Parathyroid adenoma (tissue), 2 donors: ENCODE measurements around the gene KLHL28.

Source experiments
- H2AFZ ChIP-seq: fragments of 300-600 bp; sonication (generic); one replicate; pipeline ENCODE4 v1.7.0; 2017; ENCODE audit warnings: antibody characterized with exemption, mild to moderate bottlenecking
- H3K27ac ChIP-seq: fragments of 300-600 bp; sonication (generic); one replicate; pipeline ENCODE4 v1.7.0; 2017
- H3K27me3 ChIP-seq: fragments of 300-600 bp; sonication (generic); one replicate; pipeline ENCODE4 v1.7.0; 2017; ENCODE audit warnings: low read length; ENCODE audit not compliant: control insufficient read depth, insufficient read depth
- H3K36me3 ChIP-seq: fragments of 300-600 bp; sonication (generic); one replicate; pipeline ENCODE4 v1.7.0; 2017; ENCODE audit warnings: low read length; ENCODE audit not compliant: control insufficient read depth, insufficient read depth
- H3K4me1 ChIP-seq: fragments of 300-600 bp; sonication (generic); one replicate; pipeline ENCODE4 v1.7.0; 2017; ENCODE audit warnings: control low read depth
- H3K4me2 ChIP-seq: fragments of 300-600 bp; sonication (generic); one replicate; pipeline ENCODE4 v1.7.0; 2017; ENCODE audit warnings: low read length
- H3K4me3 ChIP-seq: fragments of 300-600 bp; sonication (generic); one replicate; pipeline ENCODE4 v1.7.0; 2017; ENCODE audit warnings: low read depth, low read length
- H3K79me2 ChIP-seq: fragments of 300-600 bp; sonication (generic); one replicate; pipeline ENCODE4 v1.7.0; 2017; ENCODE audit warnings: control low read depth
- H3K9ac ChIP-seq: fragments of 300-600 bp; sonication (generic); one replicate; pipeline ENCODE4 v1.7.0; 2017; ENCODE audit warnings: mild to moderate bottlenecking
- H3K9me3 ChIP-seq: fragments of 300-600 bp; sonication (generic); one replicate; pipeline ENCODE4 v1.7.0; 2017; ENCODE audit warnings: low read length; ENCODE audit not compliant: control insufficient read depth
- CTCF ChIP-seq: fragments of 300-600 bp; sonication (generic); IDR thresholded peaks from one replicate; pipeline ENCODE4 v1.7.0; 2017; ENCODE audit warnings: antibody characterized with exemption, mild to moderate bottlenecking
- donor health status: primary hyperparathyroidism.

The KLHL28 gene

DNA sequence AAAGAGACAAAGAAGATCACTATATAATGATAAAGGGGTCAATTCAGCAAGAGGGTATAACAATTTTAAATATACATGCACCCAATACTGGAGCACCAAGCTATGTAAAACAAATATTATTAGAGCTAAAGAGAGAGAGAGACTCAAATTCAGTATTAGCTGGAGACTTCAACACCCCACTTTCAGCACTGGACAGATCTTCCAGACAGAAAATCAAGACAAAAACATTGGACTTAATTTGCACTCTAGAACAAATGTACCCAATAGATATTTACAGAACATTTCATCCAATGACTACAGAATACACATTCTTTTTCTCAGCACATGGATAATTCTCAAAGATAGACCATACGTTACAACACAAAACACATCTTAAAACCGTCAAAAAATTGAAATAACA lies 81.0 kb downstream of the KLHL28 start:
- no peaks in the 10 kb centered on the region for H3K79me2 ChIP-seq
- H3K27ac ChIP-seq: no peak overlapping the region
- H3K9me3 ChIP-seq: no peaks in the 10 kb centered on the region
- TF ChIP-seq CTCF: no peak
- H2AFZ ChIP-seq: no peak overlapping the region
- no peaks in the 10 kb centered on the region for H3K27me3 ChIP-seq
- no peaks in the 10 kb centered on the region for H3K36me3 ChIP-seq
- H3K9ac ChIP-seq: no peak overlapping the region
- H3K4me1 ChIP-seq: no peaks in the 10 kb centered on the region
- H3K4me3 ChIP-seq: no peak overlapping the region
- no peak overlapping the region for H3K4me2 ChIP-seq
